SK-N-SH treated with all-trans-retinoic acid at 6 μM for 48 hours (cell line): ENCODE measurements around the gene PHACTR3.

Experiments
- ARNTL ChIP-seq: fragments of 450-650 bp; formaldehyde crosslinking; IDR thresholded peaks from 2 replicates; pipeline ENCODE4 v1.5.0; 2020; ENCODE audit warnings: low read depth, mild to moderate bottlenecking, moderate library complexity, borderline replicate concordance
- BACH2 ChIP-seq: fragments of 250-450 bp; sonication (Bioruptor Pico); IDR thresholded peaks from 2 replicates; pipeline ENCODE4 v1.9.0; 2021; ENCODE audit warnings: mild to moderate bottlenecking, borderline replicate concordance
- GLIS3 ChIP-seq: fragments of 250-450 bp; sonication (Bioruptor Pico); IDR thresholded peaks from 2 replicates; pipeline ENCODE4 v1.5.0; 2020; ENCODE audit warnings: mild to moderate bottlenecking, moderate library complexity
- RARB ChIP-seq: fragments of 250-450 bp; sonication (Bioruptor Pico); IDR thresholded peaks from 2 replicates; pipeline ENCODE4 v1.8.0; 2021; ENCODE audit warnings: mild to moderate bottlenecking, moderate library complexity
- TCF4 ChIP-seq: fragments of 250-450 bp; sonication (Bioruptor Pico); IDR thresholded peaks from 2 replicates; pipeline ENCODE4 v1.8.0; 2021; ENCODE audit warnings: mild to moderate bottlenecking, moderate library complexity, borderline replicate concordance
- ZFP3 ChIP-seq: fragments of 250-450 bp; sonication (Bioruptor Pico); IDR thresholded peaks from 2 replicates; pipeline ENCODE4 v1.5.0; 2020; ENCODE audit warnings: mild to moderate bottlenecking, moderate library complexity
- ZFP30 ChIP-seq: fragments of 450-650 bp; formaldehyde crosslinking; IDR thresholded peaks from 2 replicates; pipeline ENCODE4 v1.5.0; 2022; ENCODE audit warnings: mild to moderate bottlenecking, moderate library complexity
- TF ChIP-seq, protein P1 (sequence below): fragments of 250-450 bp; sonication (Bioruptor Pico); IDR thresholded peaks from 2 replicates; pipeline ENCODE4 v1.5.1; 2020; ENCODE audit warnings: low read depth, mild to moderate bottlenecking, moderate library complexity
- TF ChIP-seq, protein P2 (sequence below): fragments of 250-450 bp; sonication (Bioruptor Pico); IDR thresholded peaks from 2 replicates; pipeline ENCODE4 v1.5.1; 2021; ENCODE audit warnings: mild to moderate bottlenecking, moderate library complexity
- TF ChIP-seq, protein P3 (sequence below): fragments of 250-450 bp; sonication (Bioruptor Pico); IDR thresholded peaks from 2 replicates; pipeline ENCODE4 v1.5.0; 2020; ENCODE audit warnings: mild to moderate bottlenecking, moderate library complexity
- TF ChIP-seq, protein P4 (sequence below): fragments of 250-450 bp; sonication (Bioruptor Pico); IDR thresholded peaks from 2 replicates; pipeline ENCODE4 v1.8.0; 2020; ENCODE audit warnings: mild to moderate bottlenecking, moderate library complexity, borderline replicate concordance

DNA sequence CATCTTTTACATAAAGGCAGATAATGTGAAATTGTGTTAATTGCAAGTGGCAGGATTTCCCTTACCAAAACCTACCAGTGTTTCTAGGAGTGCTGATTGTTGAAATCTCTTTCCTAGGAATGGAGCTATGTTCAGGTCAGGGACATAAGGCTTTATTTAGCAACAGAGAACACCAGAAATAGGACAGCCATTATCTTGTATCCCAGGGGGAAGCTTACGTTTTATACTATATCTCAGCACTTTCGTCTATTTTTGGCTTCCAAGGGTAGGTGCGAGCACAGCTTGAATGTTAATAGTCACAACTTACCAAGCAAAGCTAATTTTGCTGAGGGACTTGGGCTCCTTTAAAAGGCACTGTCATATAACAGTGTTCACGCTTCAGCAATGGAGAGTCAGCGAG, 235.1 kb downstream of the PHACTR3 start:
- TF ChIP-seq, protein P1, sequence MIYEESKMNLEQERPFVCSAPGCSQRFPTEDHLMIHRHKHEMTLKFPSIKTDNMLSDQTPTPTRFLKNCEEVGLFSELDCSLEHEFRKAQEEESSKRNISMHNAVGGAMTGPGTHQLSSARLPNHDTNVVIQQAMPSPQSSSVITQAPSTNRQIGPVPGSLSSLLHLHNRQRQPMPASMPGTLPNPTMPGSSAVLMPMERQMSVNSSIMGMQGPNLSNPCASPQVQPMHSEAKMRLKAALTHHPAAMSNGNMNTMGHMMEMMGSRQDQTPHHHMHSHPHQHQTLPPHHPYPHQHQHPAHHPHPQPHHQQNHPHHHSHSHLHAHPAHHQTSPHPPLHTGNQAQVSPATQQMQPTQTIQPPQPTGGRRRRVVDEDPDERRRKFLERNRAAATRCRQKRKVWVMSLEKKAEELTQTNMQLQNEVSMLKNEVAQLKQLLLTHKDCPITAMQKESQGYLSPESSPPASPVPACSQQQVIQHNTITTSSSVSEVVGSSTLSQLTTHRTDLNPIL (CRISPR knock-in tag) = no peak
- TF ChIP-seq, protein P2, sequence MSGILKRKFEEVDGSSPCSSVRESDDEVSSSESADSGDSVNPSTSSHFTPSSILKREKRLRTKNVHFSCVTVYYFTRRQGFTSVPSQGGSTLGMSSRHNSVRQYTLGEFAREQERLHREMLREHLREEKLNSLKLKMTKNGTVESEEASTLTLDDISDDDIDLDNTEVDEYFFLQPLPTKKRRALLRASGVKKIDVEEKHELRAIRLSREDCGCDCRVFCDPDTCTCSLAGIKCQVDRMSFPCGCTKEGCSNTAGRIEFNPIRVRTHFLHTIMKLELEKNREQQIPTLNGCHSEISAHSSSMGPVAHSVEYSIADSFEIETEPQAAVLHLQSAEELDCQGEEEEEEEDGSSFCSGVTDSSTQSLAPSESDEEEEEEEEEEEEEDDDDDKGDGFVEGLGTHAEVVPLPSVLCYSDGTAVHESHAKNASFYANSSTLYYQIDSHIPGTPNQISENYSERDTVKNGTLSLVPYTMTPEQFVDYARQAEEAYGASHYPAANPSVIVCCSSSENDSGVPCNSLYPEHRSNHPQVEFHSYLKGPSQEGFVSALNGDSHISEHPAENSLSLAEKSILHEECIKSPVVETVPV (CRISPR knock-in tag) = no peak
- TF ChIP-seq, protein P3, sequence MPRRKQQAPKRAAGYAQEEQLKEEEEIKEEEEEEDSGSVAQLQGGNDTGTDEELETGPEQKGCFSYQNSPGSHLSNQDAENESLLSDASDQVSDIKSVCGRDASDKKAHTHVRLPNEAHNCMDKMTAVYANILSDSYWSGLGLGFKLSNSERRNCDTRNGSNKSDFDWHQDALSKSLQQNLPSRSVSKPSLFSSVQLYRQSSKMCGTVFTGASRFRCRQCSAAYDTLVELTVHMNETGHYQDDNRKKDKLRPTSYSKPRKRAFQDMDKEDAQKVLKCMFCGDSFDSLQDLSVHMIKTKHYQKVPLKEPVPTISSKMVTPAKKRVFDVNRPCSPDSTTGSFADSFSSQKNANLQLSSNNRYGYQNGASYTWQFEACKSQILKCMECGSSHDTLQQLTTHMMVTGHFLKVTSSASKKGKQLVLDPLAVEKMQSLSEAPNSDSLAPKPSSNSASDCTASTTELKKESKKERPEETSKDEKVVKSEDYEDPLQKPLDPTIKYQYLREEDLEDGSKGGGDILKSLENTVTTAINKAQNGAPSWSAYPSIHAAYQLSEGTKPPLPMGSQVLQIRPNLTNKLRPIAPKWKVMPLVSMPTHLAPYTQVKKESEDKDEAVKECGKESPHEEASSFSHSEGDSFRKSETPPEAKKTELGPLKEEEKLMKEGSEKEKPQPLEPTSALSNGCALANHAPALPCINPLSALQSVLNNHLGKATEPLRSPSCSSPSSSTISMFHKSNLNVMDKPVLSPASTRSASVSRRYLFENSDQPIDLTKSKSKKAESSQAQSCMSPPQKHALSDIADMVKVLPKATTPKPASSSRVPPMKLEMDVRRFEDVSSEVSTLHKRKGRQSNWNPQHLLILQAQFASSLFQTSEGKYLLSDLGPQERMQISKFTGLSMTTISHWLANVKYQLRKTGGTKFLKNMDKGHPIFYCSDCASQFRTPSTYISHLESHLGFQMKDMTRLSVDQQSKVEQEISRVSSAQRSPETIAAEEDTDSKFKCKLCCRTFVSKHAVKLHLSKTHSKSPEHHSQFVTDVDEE = no peak
- TF ChIP-seq ARNTL (CRISPR knock-in tag) (no peak), GLIS3 (no peak), ZFP3 (no peak), RARB (CRISPR knock-in tag) (no peak), ZFP30 (CRISPR knock-in tag) (no peak), TCF4 (CRISPR knock-in tag) (no peak), BACH2 (CRISPR knock-in tag) (no peak)
- TF ChIP-seq, protein P4, sequence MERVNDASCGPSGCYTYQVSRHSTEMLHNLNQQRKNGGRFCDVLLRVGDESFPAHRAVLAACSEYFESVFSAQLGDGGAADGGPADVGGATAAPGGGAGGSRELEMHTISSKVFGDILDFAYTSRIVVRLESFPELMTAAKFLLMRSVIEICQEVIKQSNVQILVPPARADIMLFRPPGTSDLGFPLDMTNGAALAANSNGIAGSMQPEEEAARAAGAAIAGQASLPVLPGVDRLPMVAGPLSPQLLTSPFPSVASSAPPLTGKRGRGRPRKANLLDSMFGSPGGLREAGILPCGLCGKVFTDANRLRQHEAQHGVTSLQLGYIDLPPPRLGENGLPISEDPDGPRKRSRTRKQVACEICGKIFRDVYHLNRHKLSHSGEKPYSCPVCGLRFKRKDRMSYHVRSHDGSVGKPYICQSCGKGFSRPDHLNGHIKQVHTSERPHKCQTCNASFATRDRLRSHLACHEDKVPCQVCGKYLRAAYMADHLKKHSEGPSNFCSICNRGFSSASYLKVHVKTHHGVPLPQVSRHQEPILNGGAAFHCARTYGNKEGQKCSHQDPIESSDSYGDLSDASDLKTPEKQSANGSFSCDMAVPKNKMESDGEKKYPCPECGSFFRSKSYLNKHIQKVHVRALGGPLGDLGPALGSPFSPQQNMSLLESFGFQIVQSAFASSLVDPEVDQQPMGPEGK (CRISPR knock-in tag) = no peak
